OCI-M1 (cell line): ENCODE data around the gene GLUL.
A peak's percentile ranks its signal among the peaks of the same experiment; 100 is the strongest.
"Not testable (repeated sequence)": the region's sequence is repeated elsewhere in the genome, so short reads cannot be mapped to it uniquely, and the experiment has no call there.

Experiments used
- DNase-seq: peaks from one replicate; lab custom pipeline; 2025; lab: John Stamatoyannopoulos, UW

GLUL gene

DNA sequence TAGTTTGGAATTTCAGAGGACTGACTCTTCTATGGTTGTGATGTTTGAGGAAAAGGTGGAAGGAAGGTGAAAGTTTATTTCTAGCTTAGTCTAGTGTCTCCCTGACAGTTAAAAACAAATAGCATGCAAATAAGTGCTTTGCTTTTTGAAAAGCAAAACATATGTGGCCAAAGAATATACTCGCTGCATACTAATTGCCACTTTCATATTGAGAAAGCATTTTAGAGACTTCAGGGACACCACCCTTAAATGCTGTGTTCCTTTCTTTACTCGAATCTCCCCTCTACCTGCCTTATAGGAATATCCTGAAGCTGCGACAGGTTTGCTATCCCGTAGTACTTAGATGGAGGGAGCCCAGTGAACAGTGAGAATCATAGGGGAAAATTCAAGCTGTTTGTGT lies 23.2 kb downstream of the GLUL start:
- no peak for DNase-seq

DNA sequence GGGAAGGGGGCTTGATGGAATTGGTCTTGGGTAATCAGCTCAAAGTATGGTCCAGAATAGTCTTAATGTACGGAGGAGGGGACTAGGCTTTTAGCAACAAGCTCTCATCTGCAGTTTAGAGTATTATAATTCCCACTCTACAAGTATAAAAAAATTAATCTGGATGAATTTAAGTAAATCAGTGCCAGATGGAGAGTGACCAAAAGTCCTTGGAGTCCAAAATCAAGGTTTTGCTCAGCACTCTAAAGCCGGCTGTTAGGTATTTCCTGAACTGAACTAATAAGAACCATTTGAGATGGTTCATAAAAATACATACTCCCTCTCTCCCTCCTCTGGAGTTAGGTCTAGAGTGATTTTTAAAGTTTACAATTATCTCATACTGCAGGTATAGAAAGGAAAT lies 23.7 kb downstream of the GLUL start:
- no peak for DNase-seq

DNA sequence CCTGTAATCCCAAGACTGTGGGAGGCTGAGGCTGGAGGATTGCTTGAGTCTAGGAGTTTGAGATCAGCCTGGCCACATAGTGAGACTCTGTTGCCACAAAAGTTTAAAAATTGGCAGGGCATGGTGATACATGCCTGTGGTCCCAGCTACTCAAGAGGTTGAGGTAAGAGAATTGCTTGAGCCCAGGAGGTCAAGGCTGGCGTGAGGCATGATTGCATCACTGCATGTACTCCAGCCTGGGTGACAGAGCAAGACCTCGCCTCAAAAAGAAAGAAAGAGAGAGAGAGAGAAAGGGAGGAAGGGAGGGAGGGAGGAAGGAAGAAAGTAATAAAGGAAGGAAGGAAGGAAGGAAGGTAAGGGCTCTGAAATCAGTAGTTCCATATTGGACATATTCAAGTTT lies 25.0 kb downstream of the GLUL start:
- DNase-seq, result no peak

DNA sequence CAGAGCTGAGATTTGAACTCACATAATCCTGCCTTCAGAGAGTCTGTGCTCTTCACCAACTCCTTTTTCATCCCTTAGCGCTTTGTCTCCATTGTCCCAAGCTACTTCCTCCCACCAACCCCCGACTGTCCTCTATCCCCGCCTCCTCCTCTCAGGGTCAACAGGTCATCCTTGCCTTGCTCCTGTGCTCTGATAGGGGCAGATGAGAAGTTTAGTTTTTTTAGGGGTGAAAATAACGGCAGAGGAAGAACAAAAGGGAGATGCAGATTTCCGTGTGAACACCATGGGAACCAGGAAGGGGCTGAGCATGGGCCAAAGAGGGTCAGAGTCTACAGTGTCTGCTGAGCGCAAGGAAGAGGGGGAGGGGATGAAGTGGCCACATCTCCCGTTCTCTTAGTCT lies 31.9 kb downstream of the GLUL start:
- DNase-seq, result no peak

DNA sequence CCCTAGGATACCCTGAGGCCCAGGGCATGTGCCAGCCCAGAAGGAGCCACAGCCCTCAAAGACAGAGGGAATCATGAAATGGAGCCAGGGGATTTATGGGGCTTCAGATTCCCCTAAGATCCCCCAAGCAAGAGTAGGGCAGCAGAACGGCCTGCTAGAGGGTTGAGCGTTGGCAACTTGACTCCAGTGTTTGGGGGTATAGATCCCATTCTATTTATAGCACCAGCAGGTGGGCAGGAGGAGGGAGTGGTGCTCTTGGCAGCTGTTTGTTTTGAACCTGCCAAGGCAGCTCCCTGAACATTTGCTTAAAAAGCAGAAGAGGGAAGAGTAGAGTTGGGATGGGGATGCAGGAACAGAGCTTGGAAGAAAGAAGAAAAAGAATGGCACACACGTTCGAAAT lies 33.7 kb downstream of the GLUL start:
- no peak for DNase-seq

DNA sequence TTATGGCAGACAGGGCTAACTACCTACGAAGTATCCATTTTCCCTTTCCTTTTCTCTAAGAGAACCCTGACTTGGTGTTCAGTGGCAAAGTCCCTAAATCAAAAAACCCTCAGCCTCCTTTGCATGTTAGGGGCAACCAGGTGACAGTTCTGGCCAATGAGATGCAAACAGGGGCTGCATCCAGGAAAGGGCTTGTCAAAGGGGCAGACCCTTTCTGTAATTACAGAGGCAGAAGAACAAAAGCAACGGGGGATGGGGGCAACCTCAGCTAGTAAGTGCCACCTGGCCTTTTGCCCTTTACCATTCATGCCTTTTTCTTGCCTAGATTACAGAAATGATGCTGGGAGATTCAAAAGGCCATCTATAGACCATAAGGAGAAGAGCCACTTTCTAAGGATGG lies 34.4 kb downstream of the GLUL start:
- no peak for DNase-seq

DNA sequence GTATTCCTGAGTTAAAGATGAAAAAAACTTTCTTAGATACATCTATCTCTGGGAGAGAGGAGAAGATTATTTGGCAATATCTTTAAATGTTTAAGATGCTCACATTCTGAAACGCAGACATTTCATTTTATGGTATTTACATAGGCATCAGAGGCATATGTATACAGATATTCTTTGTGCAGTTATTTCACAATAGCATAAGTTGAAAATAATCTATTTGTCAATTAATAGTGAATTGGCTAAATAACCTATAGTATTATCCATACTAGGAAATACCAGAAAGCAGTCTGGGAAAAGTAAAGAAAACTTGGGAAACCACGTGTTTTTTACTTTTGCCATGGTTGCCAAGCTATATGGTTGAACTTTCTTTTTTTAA lies 35.9 kb downstream of the GLUL start:
- no peak for DNase-seq

DNA sequence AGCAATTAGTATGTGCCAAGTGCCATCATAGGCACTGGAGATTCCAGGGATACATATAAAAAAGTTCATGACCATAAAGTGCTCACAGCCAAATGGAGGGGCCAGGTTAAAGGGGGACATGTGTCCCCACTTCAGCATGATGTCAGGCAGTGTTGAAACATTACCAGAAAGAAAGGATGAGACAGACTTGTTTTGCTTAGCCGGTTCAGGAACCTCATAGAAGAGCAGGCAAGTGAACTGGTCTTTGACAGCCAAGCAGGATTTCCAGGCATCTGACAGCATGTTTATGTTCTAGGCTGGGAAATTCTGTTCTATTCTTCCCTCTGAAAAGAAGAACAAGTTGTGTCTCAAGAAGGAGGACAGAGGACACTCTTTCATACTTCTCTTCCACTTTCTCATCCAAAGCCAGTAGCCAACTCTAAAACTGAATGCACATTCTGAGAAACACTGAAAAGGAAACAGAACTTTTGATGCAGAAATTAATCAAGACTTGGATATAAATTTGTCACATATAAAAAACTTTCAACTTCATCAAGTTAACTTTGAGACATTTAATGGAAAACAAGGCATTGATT lies 39.7 kb downstream of the GLUL start:
- DNase-seq, result no peak

DNA sequence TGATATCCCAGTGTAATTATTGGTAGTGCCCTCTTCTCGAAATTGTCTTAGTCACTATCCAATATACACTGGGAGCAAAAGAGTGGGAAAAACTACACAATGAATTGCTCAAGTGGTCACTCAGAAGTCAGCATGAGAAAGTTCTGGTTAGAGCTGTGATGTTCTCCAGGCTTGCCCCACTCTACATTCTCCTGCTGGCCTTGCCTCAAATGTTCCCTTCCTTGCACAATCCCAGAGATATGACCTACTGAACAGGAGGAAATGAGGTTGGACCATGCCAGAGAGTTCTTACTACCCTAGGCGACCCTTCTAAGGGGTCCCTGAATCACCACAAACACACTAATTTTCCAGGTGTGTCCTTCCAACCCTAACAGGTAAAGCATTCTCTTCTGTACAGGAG lies 40.8 kb downstream of the GLUL start:
- no peak for DNase-seq

DNA sequence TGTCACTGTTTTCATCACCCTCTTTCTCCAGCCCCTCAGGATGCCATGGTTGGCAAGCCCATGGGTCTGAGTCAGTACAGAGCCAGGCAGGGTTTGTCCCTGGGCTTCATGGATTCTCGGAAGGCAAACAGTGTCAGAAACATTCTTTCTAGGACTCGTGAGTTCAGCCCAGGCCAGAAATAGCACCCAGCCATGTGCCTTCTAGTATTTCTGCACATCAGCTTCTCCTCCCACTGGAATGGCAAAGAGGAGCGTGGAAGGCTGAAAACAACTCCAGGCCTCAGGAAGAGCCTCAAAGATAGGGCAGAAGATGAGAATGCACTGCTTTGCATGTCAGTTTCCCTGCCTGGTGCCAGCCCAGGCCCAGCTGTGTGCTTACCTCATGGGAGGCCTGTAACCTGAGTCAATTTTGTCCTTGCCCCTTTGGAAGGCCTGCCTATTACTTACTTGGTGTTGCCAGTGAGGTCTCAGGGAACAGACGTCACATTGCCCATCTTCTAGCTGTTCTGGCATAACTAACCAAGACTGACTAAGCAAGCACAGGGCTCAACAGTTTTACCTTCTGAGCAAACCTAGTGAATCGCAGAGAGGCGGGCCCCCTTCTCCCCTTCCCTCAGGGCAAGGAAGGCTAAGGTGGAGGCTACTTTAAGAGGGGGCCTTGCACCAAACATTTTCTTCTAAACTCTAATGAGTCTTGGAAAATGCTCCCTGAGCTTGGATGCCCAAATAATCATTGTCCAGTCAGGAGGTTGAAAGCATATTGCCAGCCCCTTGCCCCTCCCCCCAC lies 42.4 kb downstream of the GLUL start:
- DNase-seq, result no peak

DNA sequence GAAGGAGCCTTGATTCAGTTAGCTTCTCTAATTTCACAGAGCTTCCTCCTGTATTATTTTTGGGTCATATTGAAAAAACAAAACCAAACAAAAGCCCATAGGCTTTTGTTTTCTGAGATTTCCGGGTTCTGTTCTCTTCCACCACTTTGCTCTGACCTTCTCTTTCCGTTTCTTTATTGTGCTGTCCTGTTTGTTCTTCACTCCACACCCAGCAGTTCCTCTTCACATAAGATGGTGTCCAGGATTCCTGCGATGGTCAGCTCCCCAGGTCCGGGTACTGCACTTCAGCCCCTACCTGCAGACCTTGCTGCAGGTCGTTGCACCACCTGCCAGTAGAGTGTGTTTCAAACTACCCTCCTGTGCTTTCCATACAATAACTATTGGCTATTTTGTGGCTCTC lies 44.6 kb downstream of the GLUL start:
- no peak for DNase-seq

DNA sequence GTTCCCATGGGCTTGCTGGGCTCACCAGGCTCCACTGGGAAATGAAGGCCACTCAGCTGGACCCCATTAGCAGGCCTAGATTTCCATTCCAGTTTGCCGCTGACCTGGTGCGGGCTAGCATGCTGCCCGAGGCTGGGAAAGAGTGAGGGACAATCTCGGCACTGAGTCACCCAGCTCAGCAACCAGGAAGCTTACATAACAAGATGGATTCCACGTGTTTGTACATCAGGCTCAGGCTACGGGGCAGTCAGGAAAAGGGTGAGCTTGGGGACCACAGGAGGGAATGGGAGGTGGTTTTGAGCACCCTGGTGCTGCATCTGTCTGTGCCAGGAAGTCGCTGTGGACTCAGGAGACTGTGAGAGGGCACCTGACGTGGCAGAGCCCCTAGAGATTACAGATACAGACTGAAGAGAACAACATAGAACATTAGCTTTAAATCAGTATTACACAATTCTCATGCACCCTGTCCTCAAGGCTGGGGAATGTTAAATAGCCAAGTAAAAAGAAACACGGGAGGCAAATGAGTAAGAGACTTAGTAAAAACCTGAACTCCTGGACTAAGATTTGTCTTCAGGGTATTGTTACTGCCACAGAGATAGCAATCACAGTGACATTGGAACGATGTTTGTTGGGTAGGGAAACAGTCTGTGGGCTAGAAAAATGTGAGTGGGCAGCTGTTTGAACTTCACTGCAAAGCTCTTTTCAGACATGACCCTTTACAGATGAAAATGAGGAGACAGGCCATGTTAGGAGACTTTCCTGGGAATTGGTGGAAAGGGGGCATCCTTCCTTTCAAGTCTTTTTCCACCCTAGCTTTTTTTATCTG lies 51.1 kb downstream of the GLUL start:
- DNase-seq, result no peak

DNA sequence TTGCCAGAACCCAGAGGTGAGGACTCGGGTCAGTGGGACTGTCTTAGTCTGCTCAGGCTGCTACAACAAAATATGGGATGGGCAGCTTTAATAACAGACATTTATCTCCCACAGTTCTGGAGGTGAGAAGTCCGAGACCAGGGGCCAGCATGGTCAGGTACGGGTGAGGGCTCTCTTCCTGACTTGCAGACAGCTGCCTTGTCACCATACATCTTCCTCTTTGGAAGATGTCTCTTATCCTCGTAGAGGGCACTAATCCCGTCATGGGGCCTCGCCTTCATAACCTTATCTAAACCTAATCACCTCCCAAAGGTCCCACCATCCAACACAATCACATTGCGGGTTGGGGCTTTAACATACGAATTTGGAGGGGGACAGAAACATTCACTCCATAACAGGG lies 51.9 kb downstream of the GLUL start:
- no peak for DNase-seq

DNA sequence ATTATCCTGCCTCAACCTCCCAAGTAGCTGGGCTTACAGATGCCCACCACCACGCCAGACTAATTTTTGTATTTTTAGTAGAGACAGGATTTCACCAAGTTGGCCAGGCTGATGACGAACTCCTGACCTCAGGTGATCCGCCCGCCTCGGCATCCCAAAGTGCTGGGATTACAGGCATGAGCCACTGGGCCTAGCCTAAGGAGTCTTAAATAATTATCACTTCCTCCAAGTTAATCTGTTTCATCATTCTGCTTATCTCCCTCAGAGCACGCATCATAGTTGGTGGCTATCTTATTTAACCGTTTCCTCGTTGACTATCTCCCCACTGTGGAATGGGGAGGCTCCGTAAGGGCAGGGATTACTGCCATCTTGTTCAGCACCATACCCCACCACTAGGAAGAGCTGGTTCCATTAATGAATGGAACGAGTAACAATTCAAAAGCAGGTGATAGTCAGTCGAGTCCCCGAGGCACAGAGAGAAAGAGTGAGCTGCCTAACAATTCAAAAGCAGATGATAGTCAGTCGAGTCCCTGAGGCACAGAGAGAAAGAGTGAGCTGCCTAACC lies 52.7 kb downstream of the GLUL start:
- DNase-seq, result peak; percentile 54

DNA sequence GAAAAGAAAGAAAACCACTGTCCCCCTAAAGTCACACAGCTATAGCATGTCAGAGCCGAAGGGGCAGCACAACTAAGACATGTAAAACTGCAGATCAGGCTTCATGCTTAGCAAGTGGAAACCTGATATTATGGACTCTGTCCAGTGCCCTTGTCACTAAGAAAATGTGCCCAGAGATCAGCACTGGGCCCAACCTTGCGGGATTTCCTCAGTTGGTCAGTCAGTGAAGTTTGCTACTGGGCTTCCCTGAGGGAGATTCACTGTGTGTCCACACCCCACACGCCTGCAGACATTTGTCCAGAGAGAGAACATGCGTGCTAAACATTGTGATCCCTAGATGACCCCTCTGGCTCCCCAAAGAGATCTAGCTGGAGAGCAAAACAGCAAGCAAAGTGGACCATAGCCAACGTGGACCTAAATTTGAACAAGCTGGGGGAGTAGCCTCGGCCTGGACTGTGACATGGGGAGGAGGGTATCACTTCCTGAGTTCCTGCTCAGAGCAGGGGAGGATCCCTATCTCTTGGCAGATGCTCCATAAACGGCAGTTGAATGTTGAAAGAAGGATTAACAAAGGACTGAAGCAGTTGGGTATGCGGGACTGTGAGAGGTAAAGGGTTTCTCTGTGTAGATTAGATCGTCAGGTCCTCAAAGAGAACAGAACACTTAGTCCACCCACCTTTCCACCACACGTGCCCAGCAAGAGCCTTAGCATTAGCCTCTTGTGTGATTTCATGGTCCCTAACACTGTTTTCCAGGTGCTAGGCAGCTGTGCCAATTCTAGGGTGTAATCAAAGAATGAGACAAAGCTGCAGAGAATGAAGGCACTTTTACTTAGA lies 53.6 kb downstream of the GLUL start:
- peak; percentile 82 for DNase-seq

DNA sequence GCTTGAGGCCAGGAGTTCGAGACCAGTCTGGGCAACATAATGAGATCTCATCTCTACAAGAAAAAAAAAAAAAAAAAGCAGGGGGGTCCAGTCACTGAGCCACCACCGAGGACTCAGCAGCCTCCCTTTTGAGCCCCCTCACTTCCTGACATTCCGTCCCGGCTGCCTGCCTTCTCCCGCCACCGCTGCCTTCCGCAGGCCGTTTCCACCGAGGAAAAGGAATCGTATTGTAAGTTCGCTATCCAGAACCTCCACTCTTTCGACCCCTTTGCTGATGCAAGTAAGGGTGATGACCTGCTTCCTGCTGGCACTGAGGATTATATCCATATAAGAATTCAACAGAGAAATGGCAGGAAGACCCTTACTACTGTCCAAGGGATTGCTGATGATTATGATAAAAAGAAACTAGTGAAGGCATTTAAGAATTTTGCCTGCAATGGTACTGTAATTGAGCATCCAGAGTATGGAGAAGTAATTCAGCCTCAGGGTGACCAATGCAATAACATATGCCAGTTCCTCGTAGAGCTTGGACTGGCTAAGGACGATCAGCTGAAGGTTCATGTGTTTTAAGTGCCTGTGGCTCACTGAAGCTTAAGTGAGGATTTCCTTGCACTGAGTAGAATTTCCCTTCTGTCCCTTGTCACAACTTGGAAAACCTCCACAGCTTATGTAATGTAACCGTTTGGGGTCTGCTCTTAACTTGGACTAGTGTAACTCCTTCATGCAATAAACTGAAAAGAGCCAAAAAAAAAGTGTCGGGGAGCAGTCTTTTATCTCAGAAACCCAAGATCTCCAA lies 55.6 kb downstream of the GLUL start:
- DNase-seq, result no peak

DNA sequence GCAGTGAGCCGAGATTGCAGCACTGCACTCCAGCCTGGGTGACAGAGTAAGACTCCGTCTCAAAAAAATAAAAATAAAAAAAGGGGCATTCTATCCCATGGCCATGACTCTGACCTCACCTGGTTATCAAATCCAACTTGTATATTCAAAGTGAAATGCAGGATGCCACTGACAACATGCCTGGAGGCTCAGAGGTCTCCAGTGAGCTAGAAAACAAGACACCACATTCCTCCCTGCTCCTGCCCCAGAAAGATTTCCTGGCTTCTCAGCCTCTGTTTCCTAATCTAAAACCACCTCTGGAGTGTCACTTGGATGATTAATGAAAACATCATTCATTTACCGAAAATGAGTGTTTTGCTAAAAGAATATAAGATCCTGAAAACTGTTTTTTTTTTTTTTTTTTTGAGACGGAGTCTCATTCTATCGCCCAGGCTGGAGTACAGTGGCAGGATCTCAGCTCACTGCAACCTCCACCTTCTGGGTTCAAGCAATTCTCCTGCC lies 58.5 kb downstream of the GLUL start:
- DNase-seq, result not testable (repeated sequence)

DNA sequence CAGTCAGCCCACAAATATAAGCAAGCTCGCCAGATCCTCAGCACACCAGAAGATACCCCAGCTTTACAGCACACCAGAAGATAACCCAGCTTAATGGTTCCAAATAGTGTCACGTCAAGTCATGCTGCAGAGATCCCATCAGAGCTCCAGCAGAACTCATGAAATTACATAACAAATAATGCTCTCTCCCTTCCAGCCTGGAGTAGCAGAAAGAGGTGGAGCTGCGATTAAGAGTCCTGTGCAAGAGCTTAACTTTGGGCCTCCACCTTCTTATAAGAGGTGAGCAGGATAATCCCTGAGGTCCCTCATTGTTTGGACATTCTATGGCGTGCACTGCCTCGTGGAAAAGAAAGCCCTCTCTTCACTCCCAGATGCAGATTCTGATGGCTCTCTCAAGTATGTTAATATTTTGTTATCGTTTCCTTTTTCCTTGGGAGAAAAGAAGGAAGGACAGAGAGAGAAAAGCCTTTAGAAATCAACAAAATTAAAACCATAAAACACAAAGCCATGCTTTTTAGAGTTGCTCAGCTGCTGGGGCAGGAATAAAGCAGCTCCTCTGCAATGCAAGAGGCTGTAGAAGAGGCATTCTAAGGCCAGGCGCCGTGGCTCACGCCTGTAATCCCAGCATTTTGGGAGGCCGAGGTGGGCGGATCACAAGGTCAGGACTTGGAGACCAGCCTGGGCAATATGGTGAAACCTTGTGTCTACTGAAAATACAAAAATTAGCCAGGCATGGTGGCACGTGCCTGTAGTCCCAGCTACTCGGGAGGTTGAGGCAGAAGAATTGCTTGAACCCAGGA lies 59.1 kb downstream of the GLUL start:
- no peak for DNase-seq
